K562 (cell line): ENCODE data around the gene THADA. TPM values are rescaled to one million over a fixed set of nuclear protein-coding genes. Genes with fewer than 3 reads are reported as not detected.

Experiments
- ATAC-seq: fragments of 200-7000 bp; cut with Tn5 transposase; 3 replicates; pipeline ENCODE4 v1.9.1; 2020; ENCODE audit warnings: moderate library complexity
- BruUV-seq: library from RNA; stranded (reverse); fragments of 400-500 nt; replicated peaks from 2 replicates; lab custom pipeline; 2021; lab: Mats Ljungman, UMichigan
- CTCF ChIA-PET: fragments of 300-600 bp; formaldehyde crosslinking; extraction: SDS; loops from one replicate; lab custom pipeline; 2021; ENCODE audit warnings: low intra/inter-chr PET ratio; lab: Yijun Ruan, JAX
- POLR2A ChIA-PET: fragments of 300-600, 350-650 bp; sonication (Branson Sonifier 250); formaldehyde crosslinking; extraction: SDS; loops from one replicate; lab custom pipeline; 2021; ENCODE audit warnings: antibody characterized with exemption, inconsistent platforms; lab: Yijun Ruan, JAX
- DNase-seq, 4 experiments: peaks; one replicate each; pipeline versions ENCODE4 v3.0.0 to v3.0.0-alpha.2; 2011 to 2018; ENCODE audit warnings: low spot score in 3 of 4, mixed read lengths in 3 of 4; ENCODE audit errors: extremely low read depth in 1 of 4
- FAIRE-seq: peaks from 2 replicates; lab custom pipeline; 2011; peaks lifted over from hg19 to GRCh38; lab: Jason Lieb, UNC
- H2AFZ ChIP-seq: 2 replicates; pipeline ENCODE4 v1.6.0; 2011; ENCODE audit warnings: low read depth, low read length, control low read depth, inconsistent platforms
- H3K27ac ChIP-seq: fragments of 200-600 bp; 3 replicates; pipeline ENCODE4 v1.8.0; 2011; ENCODE audit warnings: low read depth, mild to moderate bottlenecking, control low read depth, inconsistent platforms, low read length, moderate library complexity, mixed read lengths; ENCODE audit errors: extremely low read depth
- H3K27me3 ChIP-seq, 2 experiments: fragments of 300-600 bp in 1 of 2; 2 replicates in 1 of 2; 3 replicates in 1 of 2; pipeline versions ENCODE4 v1.6.0 to v1.8.0; 2011; ENCODE audit warnings: inconsistent platforms in 2 of 2, low read length in 2 of 2, mild to moderate bottlenecking in 1 of 2, mixed read lengths in 1 of 2, moderate library complexity in 1 of 2; ENCODE audit not compliant: control insufficient read depth in 2 of 2, insufficient read depth in 2 of 2
- H3K36me3 ChIP-seq: fragments of 300-600 bp; 3 replicates; pipeline ENCODE4 v1.8.0; 2011; ENCODE audit warnings: mild to moderate bottlenecking, low read length, inconsistent platforms; ENCODE audit not compliant: control insufficient read depth, insufficient read depth
- H3K4me1 ChIP-seq, 2 experiments: fragments of 200-600 bp in 1 of 2; replicated peaks in 1 of 2; 2 replicates in 1 of 2; 3 replicates in 1 of 2; pipeline versions ENCODE4 v1.5.1 to v1.8.0; 2011; ENCODE audit warnings: inconsistent platforms in 2 of 2, low read length in 2 of 2, mild to moderate bottlenecking in 1 of 2, mixed read lengths in 1 of 2, moderate library complexity in 1 of 2; ENCODE audit not compliant: control insufficient read depth in 2 of 2, insufficient read depth in 2 of 2
- H3K4me2 ChIP-seq: 2 replicates; pipeline ENCODE4 v1.6.1; 2011; ENCODE audit warnings: low read length, control low read depth, inconsistent platforms, mixed read lengths; ENCODE audit not compliant: insufficient read depth
- H3K4me3 ChIP-seq: fragments of 200-600 bp; sonication (generic), shearing (Covaris generic); 2 replicates; pipeline ENCODE4 v1.5.1; 2016; ENCODE audit warnings: control low read depth, inconsistent platforms
- H3K79me2 ChIP-seq: fragments of 200-600 bp; 3 replicates; pipeline ENCODE4 v1.8.0; 2011; ENCODE audit warnings: low read length, inconsistent platforms; ENCODE audit not compliant: control insufficient read depth, insufficient read depth
- H3K9ac ChIP-seq, 2 experiments: 2 replicates each; pipeline versions ENCODE4 v1.6.0 to v1.6.1; 2011; ENCODE audit warnings: low read depth in 2 of 2, low read length in 2 of 2, control low read depth in 1 of 2, inconsistent platforms in 1 of 2, mild to moderate bottlenecking in 1 of 2, mixed read lengths in 1 of 2; ENCODE audit not compliant: insufficient read depth in 1 of 2
- H3K9me1 ChIP-seq: one replicate; pipeline ENCODE4 v1.6.0; 2011; ENCODE audit warnings: inconsistent platforms, mild to moderate bottlenecking, low read length, moderate library complexity; ENCODE audit not compliant: control insufficient read depth, insufficient read depth
- H3K9me3 ChIP-seq: replicated peaks from 2 replicates; pipeline ENCODE4 v1.5.1; 2011; ENCODE audit warnings: low read depth, low read length, inconsistent platforms; ENCODE audit not compliant: control insufficient read depth, insufficient read depth
- H4K20me1 ChIP-seq: replicated peaks from 2 replicates; pipeline ENCODE4 v1.6.1; 2011; ENCODE audit warnings: low read length, inconsistent platforms, mixed read lengths; ENCODE audit not compliant: control insufficient read depth, insufficient read depth
- ATF3 ChIP-seq, 2 experiments: fragments of 450-650 bp in 1 of 2; sonication (generic) in 1 of 2; formaldehyde crosslinking in 1 of 2; IDR thresholded peaks in 1 of 2; conservative IDR thresholded peaks in 1 of 2; 2 replicates each; pipeline versions ENCODE4 v1.6.1 to v1.8.1; 2016 to 2023; ENCODE audit warnings: mild to moderate bottlenecking in 2 of 2, moderate library complexity in 2 of 2, inconsistent platforms in 1 of 2, missing genetic modification reagents in 1 of 2
- E2F6 ChIP-seq, 2 experiments: IDR thresholded peaks; 2 replicates each; pipeline ENCODE4 v1.6.1; 2011; ENCODE audit warnings: borderline replicate concordance in 1 of 2, control low read depth in 1 of 2, low read depth in 1 of 2, low read length in 1 of 2, mild to moderate bottlenecking in 1 of 2, mixed read lengths in 1 of 2, moderate library complexity in 1 of 2; ENCODE audit not compliant: insufficient read depth in 1 of 2, insufficient read length in 1 of 2, poor library complexity in 1 of 2, severe bottlenecking in 1 of 2; ENCODE audit errors: extremely low read depth in 1 of 2
- WGBS: fragments of 100-300 bp; shearing (Covaris generic); methylation state at CpG from one replicate; pipeline ENCODE4 v1.1.6; 2016; ENCODE audit warnings: low coverage, mixed read lengths; ENCODE audit not compliant: insufficient coverage; ENCODE audit errors: missing lambda C conversion rate; 5-methylcytosine and 5-hydroxymethylcytosine counted together
- in situ Hi-C: fragments of 300-500 bp; cut with MboI; formaldehyde crosslinking; loops from 4 replicates; pipeline ENCODE4 v1.15.0; 2018; ENCODE audit warnings: inconsistent platforms, mixed read lengths
- intact Hi-C: fragments of 100-400 bp; cut with micrococcal nuclease; formaldehyde crosslinking; loops from 2 replicates; pipeline ENCODE4 v1.14.2; 2022
- polyA plus RNA-seq, 8 experiments: library from polyadenylated mRNA; depleted of rRNA in 4 of 8; stranded (reverse) in 5 of 8; unstranded in 3 of 8; fragments of >200 nt; fragmentation: Nextera tagmentation in 2 of 8; fragmentation: Illumina TruSeq in 1 of 8; extraction: Ambion mirVana in 2 of 8; extraction: Trizol in 1 of 8; gene quantifications; 2 replicates each; pipeline versions ENCODE4 v1.2.1 to v1.2.3, GENCODE V29; 2011 to 2014; ENCODE audit warnings: inconsistent platforms in 1 of 8, missing spikeins in 1 of 8
- total RNA-seq, 7 experiments: library from RNA; depleted of rRNA in 6 of 7; stranded (reverse); fragments of >200 nt in 6 of 7; fragmentation: Illumina TruSeq in 2 of 7; extraction: Trizol in 2 of 7; gene quantifications; 2 replicates each; pipeline versions ENCODE4 v1.2.1 to v1.2.3, GENCODE V29; 2011 to 2021; ENCODE audit warnings: low replicate concordance in 1 of 7

THADA gene
- total and polyA plus RNA-seq, 9 of the 15 experiments (the other 6 are each of a cell fraction or from before 2014, with no cell fraction given) = 17.8 to 34.7 (median 31.9) TPM

GRCh38 chr2:43202289-43202688 is 393.5 kb downstream of the THADA start:
- DNase-seq (no peak), FAIRE-seq (peak; percentile 19), ATAC-seq (no peak)
- Histone ChIP-seq H3K27ac (no peak overlapping the region), H3K4me1 (peaks cover under 1 to 22% of the 10 kb centered on the region in 2 experiments; a peak in 3 of 5 replicates), H4K20me1 (no peaks in the 10 kb centered on the region), H2AFZ (no peak overlapping the region), H3K27me3 (no peaks in the 10 kb centered on the region), H3K9me3 (no peaks in the 10 kb centered on the region), H3K79me2 (no peaks in the 10 kb centered on the region), H3K9ac (no peak overlapping the region)
- in situ Hi-C loops = no loop called here
- no TSS peak for BruUV-seq
- WGBS = 38% methylated on average over 2 of the region's 2 CpGs
- POLR2A ChIA-PET = interaction anchor here (2.3 kb wide), 1 partner anchor 20 kb away, joined by 8 read pairs; no protein-coding TSS in a partner anchor
- TF ChIP-seq ATF3 (IDR thresholded peaks at IDR 0.05) (peak; percentile 14; the same call in 1 of the 2 replicates), ATF3 (CRISPR knock-in tag; conservative IDR thresholded peaks at IDR 0.05) (no peak), E2F6 (IDR thresholded peaks at IDR 0.05; ENCODE audit: borderline replicate concordance in 1 of 2, extremely low read depth in 1 of 2, insufficient read depth in 1 of 2, insufficient read length in 1 of 2, low read depth in 1 of 2, low read length in 1 of 2, poor library complexity in 1 of 2, severe bottlenecking in 1 of 2) (no peak)
- TF ChIP-seq, all 486 proteins: peak for 1
- no peak overlapping the region for H3K4me3 ChIP-seq
- intact Hi-C loops = no loop called here
- no peak overlapping the region for H3K4me2 ChIP-seq
- H3K9me1 ChIP-seq = no peaks in the 10 kb centered on the region
- CTCF ChIA-PET = no interaction called here
- no peaks in the 10 kb centered on the region for H3K36me3 ChIP-seq
